Right hindlimb (tissue), 1 donor: ENCODE data around the gene MASP2.
A peak's percentile ranks its signal among the peaks of the same experiment; 100 is the strongest.
"Not testable (repeated sequence)": the region's sequence is repeated elsewhere in the genome, so short reads cannot be mapped to it uniquely, and the experiment has no call there.

Source experiments
- DNase-seq: peaks from one replicate; pipeline ENCODE4 v3.0.0-alpha.2; 2018

MASP2 gene

GRCh38 chr1:11046625-11047365, at the start of gene MASP2:
TSS of gene MASP2 (minus strand) at chr1:11047239. CDS start at chr1:11047207, 32 bp downstream.
- no peak for DNase-seq

- DNase-seq = not testable (repeated sequence)
Observed at GRCh38 chr1:11083784-11084183, 36.7 kb upstream of the MASP2 start.

- no peak for DNase-seq
Observed at GRCh38 chr1:11080931-11081330, 33.9 kb upstream of the MASP2 start.

GRCh38 chr1:11078631-11079030, 31.6 kb upstream of the MASP2 start:
- DNase-seq = no peak

- DNase-seq = not testable (repeated sequence)
Observed at GRCh38 chr1:11073398-11073797, 26.4 kb upstream of the MASP2 start.

- no peak for DNase-seq
Observed at GRCh38 chr1:11072216-11072917, 25.3 kb upstream of the MASP2 start.

- DNase-seq = no peak
Observed at GRCh38 chr1:11071463-11072215, 24.6 kb upstream of the MASP2 start.

GRCh38 chr1:11070876-11071275, 23.8 kb upstream of the MASP2 start:
- no peak for DNase-seq

GRCh38 chr1:11068600-11069473, 21.8 kb upstream of the MASP2 start:
- DNase-seq = no peak

GRCh38 chr1:11067716-11068599, 20.9 kb upstream of the MASP2 start:
- no peak for DNase-seq

- no peak for DNase-seq
Observed at GRCh38 chr1:11065796-11066195, 18.8 kb upstream of the MASP2 start.

GRCh38 chr1:11064942-11065341, 17.9 kb upstream of the MASP2 start:
- DNase-seq = no peak

- not testable (repeated sequence) for DNase-seq
Observed at GRCh38 chr1:11063937-11064537, 17.0 kb upstream of the MASP2 start.

- DNase-seq = no peak
Observed at GRCh38 chr1:11062965-11063401, 15.9 kb upstream of the MASP2 start.

GRCh38 chr1:11061652-11062365, 14.8 kb upstream of the MASP2 start:
- DNase-seq = no peak

GRCh38 chr1:11059968-11060830, 13.2 kb upstream of the MASP2 start, which contains the start of gene SRM:
TSS of gene SRM (minus strand) at chr1:11060018. CDS start at chr1:11059943, 75 bp downstream.
- DNase-seq = peak; percentile 94

GRCh38 chr1:11059155-11059967, 12.3 kb upstream of the MASP2 start:
- peak; percentile 45 for DNase-seq

GRCh38 chr1:11058595-11059154, 11.6 kb upstream of the MASP2 start:
- DNase-seq = no peak
